ENCODE data around the gene NRCAM.

DNA sequence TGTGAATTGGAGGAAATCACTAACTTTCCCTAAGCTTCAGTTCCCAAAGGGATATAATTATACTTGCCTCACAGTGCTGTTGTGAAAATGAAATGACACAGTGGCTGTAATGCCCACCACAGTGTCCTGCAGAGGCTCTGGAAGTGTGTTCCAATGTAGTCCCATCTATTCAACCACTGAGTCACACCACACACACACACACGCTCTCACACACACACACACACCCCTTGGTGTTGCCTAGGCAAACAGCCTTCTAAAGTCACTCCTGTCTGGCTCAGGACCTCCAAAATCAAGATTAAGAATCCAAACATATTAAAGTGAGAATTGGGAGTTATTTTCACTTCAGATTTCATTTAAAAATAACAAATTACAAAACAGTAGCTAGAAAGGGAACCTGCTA is 73.3 kb downstream of the NRCAM start:
- TF ChIP-seq POLR2A (IDR thresholded peaks at IDR 0.05; ENCODE audit: low read length) = no peak
- no peak for TF ChIP-seq GATA1 (IDR thresholded peaks at IDR 0.05; ENCODE audit: low read depth, low read length)
